GM12892 (cell line): ENCODE results near the gene MTMR1.

Experiments used
- DNase-seq: peaks from one replicate; pipeline ENCODE4 v3.0.0; 2011; ENCODE audit not compliant: insufficient read length
- FAIRE-seq: peaks from 2 replicates; lab custom pipeline; 2011; peaks lifted over from hg19 to GRCh38; lab: Jason Lieb, UNC
- POLR2A ChIP-seq: IDR thresholded peaks from 2 replicates; pipeline ENCODE4 v1.6.1; 2011; ENCODE audit warnings: low read depth, low read length, control low read depth
- POLR2AphosphoS5 ChIP-seq: IDR thresholded peaks from 2 replicates; pipeline ENCODE4 v1.6.1; 2011; ENCODE audit warnings: low read depth, low read length, control low read depth
- TAF1 ChIP-seq: IDR thresholded peaks from 2 replicates; pipeline ENCODE4 v1.6.1; 2011; ENCODE audit warnings: low read depth, mild to moderate bottlenecking, control low read depth, low read length, borderline replicate concordance

The MTMR1 gene

GRCh38 chrX:150767045-150767395 is 73.8 kb downstream of the MTMR1 start:
- no peak for TF ChIP-seq POLR2AphosphoS5
- no peak for TF ChIP-seq TAF1
- TF ChIP-seq POLR2A, result no peak
- FAIRE-seq (no peak), DNase-seq (no peak)

- DNase-seq (no peak), FAIRE-seq (no peak)
- TF ChIP-seq POLR2AphosphoS5, result no peak
- TF ChIP-seq TAF1, result no peak
- TF ChIP-seq POLR2A, result no peak
Measured at GRCh38 chrX:150767475-150768131, 74.4 kb downstream of the MTMR1 start.

GRCh38 chrX:150768132-150768485 is 74.9 kb downstream of the MTMR1 start:
- FAIRE-seq, result no peak
- no peak for DNase-seq
- no peak for TF ChIP-seq TAF1
- no peak for TF ChIP-seq POLR2A
- TF ChIP-seq POLR2AphosphoS5, result no peak

GRCh38 chrX:150768580-150769190 is 75.5 kb downstream of the MTMR1 start:
- DNase-seq (no peak), FAIRE-seq (no peak)
- no peak for TF ChIP-seq POLR2A

GRCh38 chrX:150769408-150769807 is 76.2 kb downstream of the MTMR1 start:
- FAIRE-seq, result no peak
- no peak for DNase-seq
- no peak for TF ChIP-seq POLR2AphosphoS5
- TF ChIP-seq POLR2A, result no peak
- no peak for TF ChIP-seq TAF1

GRCh38 chrX:150770623-150771022 is 77.4 kb downstream of the MTMR1 start:
- FAIRE-seq, result no peak
- no peak for TF ChIP-seq TAF1
- TF ChIP-seq POLR2AphosphoS5, result no peak
- no peak for TF ChIP-seq POLR2A
- no peak for DNase-seq

GRCh38 chrX:150771116-150771515 is 77.9 kb downstream of the MTMR1 start:
- DNase-seq (no peak), FAIRE-seq (no peak)
- TF ChIP-seq TAF1, result no peak
- no peak for TF ChIP-seq POLR2AphosphoS5

- FAIRE-seq (peak; percentile 83), DNase-seq (peak; percentile 84)
- TF ChIP-seq POLR2AphosphoS5 (no peak), TAF1 (no peak), POLR2A (no peak)
Measured at GRCh38 chrX:150772150-150772970, 79.2 kb downstream of the MTMR1 start.

- FAIRE-seq (no peak), DNase-seq (no peak)
- TF ChIP-seq POLR2A (no peak), POLR2AphosphoS5 (no peak), TAF1 (no peak)
Measured at GRCh38 chrX:150773117-150773516, 79.9 kb downstream of the MTMR1 start.

GRCh38 chrX:150773634-150774033 is 80.4 kb downstream of the MTMR1 start:
- FAIRE-seq, result no peak
- no peak for TF ChIP-seq POLR2AphosphoS5
- no peak for TF ChIP-seq TAF1

GRCh38 chrX:150774798-150775568 is 81.8 kb downstream of the MTMR1 start:
- FAIRE-seq, result no peak
- DNase-seq, result no peak
- no peak for TF ChIP-seq TAF1
- TF ChIP-seq POLR2A, result no peak

More at GRCh38 chrX:150773634-150774033, 80.4 kb downstream of the MTMR1 start:
- DNase-seq, result no peak
